Epithelial cell of proximal tubule (primary cell): ENCODE measurements around the gene PSMB5. TPM values are rescaled to one million over a fixed set of nuclear protein-coding genes. Genes with fewer than 3 reads are reported as not detected.
A peak's percentile ranks its signal among the peaks of the same experiment; 100 is the strongest.

ENCODE experiments used
- DNase-seq: peaks from one replicate; pipeline ENCODE4 v3.0.0-alpha.2; 2011; ENCODE audit warnings: low read depth
- H3K4me3 ChIP-seq: 2 replicates; pipeline ENCODE4 v1.5.1; 2011; ENCODE audit warnings: low read depth, mild to moderate bottlenecking, low read length
- total RNA-seq: library from RNA; depleted of rRNA; stranded (reverse); fragments of >200 nt; gene quantifications from 2 replicates; pipeline ENCODE4 v1.2.3, GENCODE V29; 2015
- TF ChIP-seq, protein P1 (sequence below): conservative IDR thresholded peaks from 2 replicates; pipeline ENCODE4 v1.5.1; 2012; ENCODE audit warnings: low read depth, mild to moderate bottlenecking, low read length

Gene PSMB5
- total RNA-seq, 1 donor from 2014 or later, result 388 TPM

DNA sequence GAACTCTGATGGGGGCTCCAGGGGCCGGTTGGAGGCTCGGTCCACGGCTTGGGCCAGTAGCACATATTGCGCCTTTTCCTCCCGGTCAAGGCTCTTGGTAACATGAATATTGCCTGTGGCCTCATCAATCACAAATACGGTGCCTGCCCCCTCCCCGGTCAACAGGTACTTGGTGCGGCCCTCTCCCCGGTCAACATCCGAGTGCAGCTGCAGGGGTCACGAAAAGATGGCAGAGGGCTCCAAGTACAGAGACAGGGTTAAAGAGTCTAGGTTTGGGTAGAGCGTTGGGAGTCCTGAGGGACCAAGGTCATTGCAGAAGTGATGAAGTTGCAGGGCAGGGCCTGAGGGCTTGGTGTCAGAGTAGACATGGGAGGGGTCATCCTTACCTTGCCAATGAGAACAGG is 20.4 kb upstream of the PSMB5 start:
- DNase-seq, result no peak
- no peak overlapping the region for H3K4me3 ChIP-seq
- TF ChIP-seq, protein P1, sequence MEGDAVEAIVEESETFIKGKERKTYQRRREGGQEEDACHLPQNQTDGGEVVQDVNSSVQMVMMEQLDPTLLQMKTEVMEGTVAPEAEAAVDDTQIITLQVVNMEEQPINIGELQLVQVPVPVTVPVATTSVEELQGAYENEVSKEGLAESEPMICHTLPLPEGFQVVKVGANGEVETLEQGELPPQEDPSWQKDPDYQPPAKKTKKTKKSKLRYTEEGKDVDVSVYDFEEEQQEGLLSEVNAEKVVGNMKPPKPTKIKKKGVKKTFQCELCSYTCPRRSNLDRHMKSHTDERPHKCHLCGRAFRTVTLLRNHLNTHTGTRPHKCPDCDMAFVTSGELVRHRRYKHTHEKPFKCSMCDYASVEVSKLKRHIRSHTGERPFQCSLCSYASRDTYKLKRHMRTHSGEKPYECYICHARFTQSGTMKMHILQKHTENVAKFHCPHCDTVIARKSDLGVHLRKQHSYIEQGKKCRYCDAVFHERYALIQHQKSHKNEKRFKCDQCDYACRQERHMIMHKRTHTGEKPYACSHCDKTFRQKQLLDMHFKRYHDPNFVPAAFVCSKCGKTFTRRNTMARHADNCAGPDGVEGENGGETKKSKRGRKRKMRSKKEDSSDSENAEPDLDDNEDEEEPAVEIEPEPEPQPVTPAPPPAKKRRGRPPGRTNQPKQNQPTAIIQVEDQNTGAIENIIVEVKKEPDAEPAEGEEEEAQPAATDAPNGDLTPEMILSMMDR, result no peak

DNA sequence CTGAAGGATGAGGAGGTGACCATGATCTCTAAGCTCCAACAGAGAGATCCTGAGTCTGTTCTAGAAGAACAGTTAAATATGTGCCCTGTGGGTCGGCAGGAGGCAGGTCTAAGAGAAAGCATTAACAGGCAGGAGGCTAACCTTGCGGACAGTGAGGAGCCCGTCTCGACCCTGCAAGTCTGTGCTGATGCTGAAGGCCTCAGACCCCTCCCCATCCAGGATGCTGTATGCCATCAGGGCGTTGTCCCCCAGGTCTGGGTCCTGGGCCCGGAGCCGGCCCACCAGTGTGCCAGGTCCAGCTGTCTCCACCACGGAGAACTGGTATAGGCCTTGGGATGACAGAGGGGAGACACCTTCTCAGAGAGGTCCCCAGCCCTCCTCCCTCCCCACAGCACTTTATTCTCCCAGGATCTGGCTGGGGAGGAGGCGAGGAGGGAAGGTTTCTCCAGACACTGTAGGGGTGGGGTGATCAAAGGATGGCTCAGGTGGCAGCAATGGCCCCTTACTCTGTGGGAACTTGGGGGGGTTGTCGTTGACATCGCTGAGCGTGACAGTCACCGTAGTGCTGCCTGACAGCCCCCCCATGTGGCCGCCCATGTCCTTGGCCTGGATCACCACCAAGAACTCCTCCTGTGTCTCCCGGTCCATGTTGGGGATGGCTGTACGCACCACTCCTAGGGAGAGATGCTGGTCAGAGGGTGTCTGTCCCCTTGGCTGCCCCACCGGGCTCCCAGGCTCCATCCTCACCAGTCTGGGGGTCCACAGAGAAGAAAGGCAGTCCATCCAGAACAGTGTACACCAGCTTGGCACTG is 19.5 kb upstream of the PSMB5 start:
- DNase-seq, result no peak
- no peak overlapping the region for H3K4me3 ChIP-seq
- TF ChIP-seq, protein P1, result no peak

DNA sequence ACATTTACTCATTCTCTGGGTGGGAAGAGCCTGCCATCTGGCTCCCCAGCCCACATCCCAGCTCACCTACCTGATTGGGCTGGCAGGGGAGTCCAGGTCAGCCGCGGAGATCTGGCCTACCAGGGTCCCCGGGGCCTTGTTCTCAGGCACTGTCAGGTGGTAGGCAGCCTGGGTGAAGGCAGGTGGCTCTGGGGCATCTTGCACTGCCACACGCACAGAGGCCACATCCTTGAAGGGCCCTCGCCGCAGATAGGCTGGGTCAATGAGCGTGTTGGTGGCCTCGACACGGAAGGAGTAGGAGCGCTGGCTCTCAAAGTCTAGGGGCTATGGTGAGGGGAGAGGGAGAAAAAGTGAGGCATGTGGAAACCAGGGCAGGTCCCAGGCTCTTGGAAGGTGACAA is 18.7 kb upstream of the PSMB5 start:
- TF ChIP-seq, protein P1, result no peak

DNA sequence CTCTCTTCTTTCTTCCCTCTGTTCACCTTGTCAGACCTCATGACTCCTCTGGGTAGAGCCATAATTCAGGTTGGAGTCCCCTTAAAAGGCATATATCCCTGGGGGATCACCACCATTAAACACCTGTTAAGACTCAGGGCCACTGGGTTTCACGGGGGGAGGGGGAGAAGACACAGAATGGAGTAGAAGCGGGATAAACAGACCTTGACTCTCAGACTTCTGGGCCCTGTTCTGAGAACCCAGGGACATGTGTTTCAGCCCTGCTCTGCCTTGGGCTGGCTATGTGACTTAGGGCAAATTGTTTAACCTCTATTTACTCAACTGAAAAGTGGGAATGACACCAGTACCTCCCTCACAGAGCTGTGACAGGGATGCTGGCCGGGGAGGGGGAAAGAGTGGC is 18.0 kb upstream of the PSMB5 start:
- TF ChIP-seq, protein P1, result no peak
- no peak for DNase-seq
- no peak overlapping the region for H3K4me3 ChIP-seq

More for the DNA sequence above, 18.7 kb upstream of the PSMB5 start:
- H3K4me3 ChIP-seq, result no peak overlapping the region
- DNase-seq, result no peak

DNA sequence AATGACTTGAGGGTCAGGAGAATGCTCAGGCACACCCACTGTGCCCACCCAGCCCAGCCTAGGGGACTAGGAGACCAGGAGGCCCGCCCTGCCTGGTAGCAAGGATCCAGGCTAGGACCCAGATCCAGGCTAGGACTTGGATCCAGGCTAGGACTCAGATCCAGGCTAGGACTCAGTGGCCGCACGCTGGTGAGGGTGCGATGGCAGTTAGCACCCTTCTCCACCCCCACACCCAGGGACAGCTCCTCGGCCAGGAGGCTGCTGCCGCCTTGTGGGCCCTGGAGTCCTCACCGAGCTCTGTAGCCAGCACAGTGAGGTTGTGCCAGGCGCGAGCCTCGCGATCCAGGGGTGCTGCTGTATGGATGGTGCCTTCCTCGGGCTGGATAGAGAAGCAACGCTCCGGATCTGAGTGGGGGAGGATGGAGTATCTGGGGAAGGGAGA is 17.5 kb upstream of the PSMB5 start:
- DNase-seq, result no peak
- H3K4me3 ChIP-seq, result no peak overlapping the region
- TF ChIP-seq, protein P1, result peak; percentile 37

DNA sequence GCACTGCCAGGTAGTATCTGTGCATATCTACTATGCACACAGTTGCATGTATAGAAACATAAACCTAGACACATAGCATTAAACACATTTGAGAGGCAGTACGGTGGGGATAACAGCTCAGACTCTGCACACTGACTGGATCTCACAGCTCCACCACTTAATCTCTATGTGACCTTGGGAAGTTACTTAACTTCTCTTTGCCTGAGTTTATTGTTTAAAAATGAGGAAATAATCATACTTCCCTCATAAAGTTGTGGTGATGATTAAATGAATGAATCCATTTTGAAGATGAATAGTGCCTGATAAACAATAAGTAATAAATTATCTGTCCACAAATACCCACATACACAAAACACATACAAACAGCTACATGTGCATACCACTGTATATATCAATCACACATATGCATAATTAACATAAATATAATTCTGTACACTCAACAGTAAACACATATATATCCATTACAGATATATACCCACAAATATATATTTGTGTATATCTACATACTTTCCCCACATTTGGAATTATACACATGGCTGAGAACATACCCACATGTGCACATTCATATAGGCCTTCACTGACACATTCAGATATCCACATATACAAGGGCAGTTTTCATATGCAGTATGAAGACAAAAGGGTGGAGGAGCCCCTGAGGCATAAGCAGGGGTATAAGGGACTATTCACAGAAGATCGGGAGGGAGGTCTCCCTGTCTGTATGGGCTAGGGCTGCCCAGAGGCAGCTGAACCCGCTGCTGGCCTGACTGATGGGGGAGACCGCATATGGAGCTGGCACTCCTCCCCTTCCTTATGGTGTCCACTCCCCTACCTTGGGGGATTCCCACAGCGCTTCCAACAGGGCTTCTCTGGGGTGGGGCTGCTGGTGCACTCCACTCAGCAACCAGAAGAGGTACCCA is 16.7 kb upstream of the PSMB5 start:
- no peak overlapping the region for H3K4me3 ChIP-seq
- no peak for DNase-seq
- TF ChIP-seq, protein P1, result no peak
